Erythroblast (primary cell): ENCODE data around the gene TSACC.

Experiments
- GATA1 ChIP-seq: IDR thresholded peaks from 2 replicates; pipeline ENCODE4 v1.6.1; 2011; ENCODE audit warnings: low read depth, mild to moderate bottlenecking, control low read depth, low read length, moderate library complexity
- POLR2A ChIP-seq: IDR thresholded peaks from 2 replicates; pipeline ENCODE4 v1.6.1; 2011; ENCODE audit warnings: mild to moderate bottlenecking, low read length

GRCh38 chr1:156386134-156386901 lies 48.0 kb downstream of the TSACC start:
- TF ChIP-seq POLR2A (no peak), GATA1 (no peak)
